NCI-H460 (cell line): ENCODE measurements around the gene OSGIN1. TPM values are rescaled to one million over a fixed set of nuclear protein-coding genes. Genes with fewer than 3 reads are reported as not detected.

ENCODE experiments used
- DNase-seq: peaks from one replicate; pipeline ENCODE4 v3.0.0-alpha.2; 2016; ENCODE audit warnings: low read depth; ENCODE audit errors: extremely low read depth
- total RNA-seq: library from RNA; depleted of rRNA; stranded (reverse); fragments of >200 nt; shearing (Covaris generic); gene quantifications from 2 replicates; pipeline ENCODE4 v1.2.3, GENCODE V29; 2014; rRNA removed

OSGIN1 gene
- total RNA-seq, 1 experiment from 2014 or later: 57.5 TPM

- peak; percentile 78 for DNase-seq
These were observed 41.0 kb downstream of the OSGIN1 start for GRCh38 chr16:83994087-83994486.

DNA sequence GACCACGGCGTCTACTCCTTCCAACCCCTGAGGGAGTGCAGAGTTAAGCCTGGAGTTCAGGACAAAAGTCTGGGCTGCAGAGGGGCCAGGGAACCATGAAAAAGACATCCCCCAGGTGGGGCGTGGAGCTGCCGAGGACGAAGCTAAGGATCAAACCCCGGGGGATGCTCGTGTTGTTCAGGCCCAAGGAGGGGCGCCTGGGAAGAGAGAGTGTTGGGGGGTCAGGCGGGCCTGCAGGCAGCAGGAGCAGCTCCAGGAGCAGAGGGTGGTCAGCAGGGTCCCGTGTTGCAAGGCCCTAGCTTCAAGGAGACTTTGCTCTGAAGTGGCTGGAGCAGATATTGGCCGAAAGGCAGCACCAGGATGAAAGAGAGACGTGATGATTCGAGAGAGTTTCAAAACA is 41.7 kb downstream of the OSGIN1 start:
- no peak for DNase-seq

- no peak for DNase-seq
These were observed 42.7 kb downstream of the OSGIN1 start for GRCh38 chr16:83995754-83996153.

GRCh38 chr16:83996481-83997252 is 43.6 kb downstream of the OSGIN1 start:
- no peak for DNase-seq

DNA sequence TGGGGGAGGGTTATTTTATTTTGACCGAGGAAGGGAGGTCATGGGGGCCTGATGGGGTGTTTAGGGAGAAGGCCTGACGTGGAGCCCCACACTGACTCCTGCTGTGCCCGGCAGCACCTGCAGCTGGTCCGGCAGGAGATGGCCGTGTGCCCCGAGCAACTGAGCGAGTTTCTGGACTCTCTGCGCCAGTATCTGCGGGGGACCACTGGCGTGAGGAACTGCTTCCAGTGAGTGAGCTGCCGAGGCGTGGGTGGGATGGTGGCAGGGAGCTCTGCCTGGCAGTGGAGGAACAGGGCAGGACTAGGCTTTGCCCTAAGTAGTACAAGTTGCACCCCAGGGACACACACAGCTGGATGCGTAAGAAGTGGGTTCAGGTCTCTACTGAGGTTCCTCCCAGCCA is 45.1 kb downstream of the OSGIN1 start:
- no peak for DNase-seq

- no peak for DNase-seq
These were observed 48.1 kb downstream of the OSGIN1 start for GRCh38 chr16:84000989-84001642.

DNA sequence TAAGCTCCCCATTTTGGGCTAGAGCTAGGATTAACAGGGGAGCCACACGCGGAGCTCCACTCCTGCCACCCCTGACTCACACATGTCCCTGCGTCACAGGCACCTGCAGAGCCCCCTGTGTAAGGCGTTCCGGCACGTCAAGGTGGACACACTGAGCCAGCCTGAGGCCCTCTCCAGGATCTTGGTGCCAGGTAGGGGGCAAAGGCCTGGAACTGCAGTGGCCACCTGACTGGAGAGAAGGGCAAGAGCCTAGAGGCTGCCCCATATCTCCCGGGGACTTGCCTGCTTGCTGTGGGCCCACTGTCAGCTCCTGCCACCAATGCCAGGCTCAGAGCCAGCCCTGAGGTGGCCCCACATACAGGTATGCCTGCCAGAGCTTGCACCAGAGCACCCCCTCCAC is 48.7 kb downstream of the OSGIN1 start:
- no peak for DNase-seq

DNA sequence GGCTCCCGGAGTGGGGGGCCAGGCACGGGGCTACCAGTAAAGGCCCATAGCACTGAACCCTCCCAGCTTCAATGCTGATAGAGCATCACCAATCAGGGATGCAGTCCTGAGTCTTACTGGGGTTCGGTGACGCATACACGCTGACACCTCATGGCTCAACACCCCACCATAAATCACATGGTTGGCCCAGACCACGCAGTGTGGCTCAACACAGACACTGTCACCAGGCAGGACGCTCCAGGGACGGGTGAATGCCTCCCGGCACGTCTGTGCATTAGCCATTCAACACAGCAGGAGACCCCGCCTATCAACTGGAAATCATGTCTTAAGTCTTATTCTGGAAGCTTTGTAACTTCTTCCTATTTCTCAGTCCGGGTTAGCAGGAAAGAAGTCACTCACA is 50.0 kb downstream of the OSGIN1 start:
- no peak for DNase-seq

- DNase-seq: no peak
These were observed 51.4 kb downstream of the OSGIN1 start for GRCh38 chr16:84004442-84004841.

GRCh38 chr16:84005391-84005790 is 52.4 kb downstream of the OSGIN1 start:
- no peak for DNase-seq

GRCh38 chr16:84007520-84007919 is 54.5 kb downstream of the OSGIN1 start:
- no peak for DNase-seq

GRCh38 chr16:84007965-84008364 is 54.9 kb downstream of the OSGIN1 start:
- DNase-seq: no peak

DNA sequence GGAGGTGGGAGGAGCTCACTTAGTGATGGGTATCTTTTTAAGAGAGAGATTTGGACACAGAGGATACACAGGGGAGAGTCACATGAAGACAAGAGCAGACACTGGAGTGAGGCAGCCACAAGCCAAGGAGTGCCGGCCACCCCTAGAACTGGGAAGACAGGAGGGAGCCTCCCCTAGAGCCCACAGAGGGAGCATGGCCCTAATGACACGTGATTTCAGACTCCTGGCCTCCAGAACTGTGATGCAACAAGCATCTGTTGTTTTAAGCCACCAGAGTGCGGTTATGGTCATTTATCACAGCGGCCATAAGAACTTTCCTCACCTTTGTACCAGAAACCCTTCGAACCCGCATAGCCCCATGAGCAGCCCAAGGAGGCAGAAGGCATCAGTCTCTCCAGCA is 56.2 kb downstream of the OSGIN1 start:
- DNase-seq: no peak

GRCh38 chr16:84013787-84014569 is 60.9 kb downstream of the OSGIN1 start:
- peak; percentile 91 for DNase-seq

DNA sequence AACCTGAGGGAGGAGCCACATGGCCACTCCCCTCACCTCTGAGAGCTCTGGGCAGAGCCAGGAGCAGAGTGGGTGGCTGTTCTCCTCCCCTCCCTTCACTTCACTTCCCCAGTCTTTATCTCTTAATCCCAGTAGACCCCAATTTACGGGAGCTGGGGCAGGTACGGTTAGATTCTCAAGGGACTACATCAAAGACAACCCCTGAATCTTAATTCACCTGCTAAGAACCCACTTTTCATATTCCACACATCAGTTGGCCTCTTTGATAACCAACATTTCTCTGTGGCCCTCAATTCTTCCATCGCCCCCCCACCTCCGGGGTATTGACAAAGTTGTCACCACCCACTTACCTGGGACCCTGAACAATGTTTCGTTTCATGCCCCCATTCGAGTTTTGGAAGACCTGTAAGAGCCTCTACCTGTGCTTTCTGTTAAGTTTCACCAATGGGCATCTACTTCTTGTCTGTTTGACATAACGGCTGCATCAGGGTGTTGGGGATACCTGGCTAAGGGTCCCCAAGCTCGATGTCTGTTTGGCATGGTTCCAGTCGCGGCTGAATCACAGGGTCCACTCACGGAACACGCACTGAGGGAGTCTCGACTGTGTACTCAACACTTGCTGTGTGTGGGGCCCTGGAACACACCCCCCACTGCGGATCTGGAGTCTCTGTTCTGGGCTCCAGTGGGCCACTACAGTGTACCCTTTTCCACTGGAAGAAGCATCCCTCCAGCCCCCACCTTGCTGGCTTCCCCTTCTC is 61.7 kb downstream of the OSGIN1 start:
- no peak for DNase-seq

GRCh38 chr16:84015399-84015798 is 62.4 kb downstream of the OSGIN1 start:
- DNase-seq: no peak

Other genes with a start within 250 kb of the OSGIN1 start
- gene HSBP1, start 145.3 kb upstream of the OSGIN1 start, total RNA-seq: 83.5 and 93.8 TPM in 2 replicates
- 0.95 and 1.6 TPM in 2 replicates for gene MLYCD, start 54.1 kb upstream of the OSGIN1 start, total RNA-seq
- gene NECAB2, start 15.0 kb downstream of the OSGIN1 start, total RNA-seq: 1.1 and 1.8 TPM in 2 replicates
- not detected in 2 replicates for gene SLC38A8, start 89.6 kb downstream of the OSGIN1 start, total RNA-seq
- gene MBTPS1, start 163.7 kb downstream of the OSGIN1 start, total RNA-seq: 43.9 and 55.0 TPM in 2 replicates
- 16.9 and 20.2 TPM in 2 replicates for gene HSDL1, start 191.9 kb downstream of the OSGIN1 start, total RNA-seq
- not detected in 2 replicates for gene DNAAF1, start 192.1 kb downstream of the OSGIN1 start, total RNA-seq
- gene TAF1C, start 233.8 kb downstream of the OSGIN1 start, total RNA-seq: 10.4 and 15.5 TPM in 2 replicates
- not detected in 2 replicates for gene ADAD2, start 237.9 kb downstream of the OSGIN1 start, total RNA-seq